CD4-positive, alpha-beta T cell (primary cell): Measurements from ENCODE around the gene UPF1. TPM values are rescaled to one million over a fixed set of nuclear protein-coding genes. Genes with fewer than 3 reads are reported as not detected.

Experiments used
- ATAC-seq: fragments of 200-7000 bp; cut with Tn5 transposase; one replicate; pipeline ENCODE4 v1.10.0; 2022; ENCODE audit warnings: mild to moderate bottlenecking; ENCODE audit not compliant: poor library complexity
- CTCF ChIA-PET: fragments of 350-600 bp; sonication (Branson Sonifier 250); formaldehyde crosslinking; loops from one replicate; lab custom pipeline; 2021; ENCODE audit warnings: antibody characterized with exemption, inconsistent platforms; lab: Charles Lee
- POLR2A ChIA-PET: fragments of 350-600 bp; sonication (Branson Sonifier 250); formaldehyde crosslinking; loops from one replicate; lab custom pipeline; 2021; ENCODE audit warnings: antibody characterized with exemption, inconsistent platforms; lab: Charles Lee
- DNase-seq, 14 experiments: peaks; one replicate each; pipeline ENCODE4 v3.0.0-alpha.2; 2013 to 2020; ENCODE audit warnings: mixed read lengths in 2 of 14
- H3K27ac ChIP-seq, 2 donors: one replicate each; pipeline versions ENCODE4 v1.5.1 to v1.7.0; 2013; ENCODE audit warnings: low read length in 2 of 2, low read depth in 1 of 2, mild to moderate bottlenecking in 1 of 2
- H3K27me3 ChIP-seq, 2 experiments: 1 replicate in 1 of 2; 2 replicates in 1 of 2; pipeline versions ENCODE4 v1.6.1 to v1.7.0; 2013; ENCODE audit warnings: low read length in 2 of 2, control low read depth in 1 of 2, mild to moderate bottlenecking in 1 of 2, moderate library complexity in 1 of 2; ENCODE audit not compliant: insufficient read depth in 2 of 2, control insufficient read depth in 1 of 2
- H3K36me3 ChIP-seq: one replicate; pipeline ENCODE4 v1.6.1; 2013; ENCODE audit warnings: low read length, control low read depth; ENCODE audit not compliant: insufficient read depth
- H3K4me1 ChIP-seq: one replicate; pipeline ENCODE4 v1.6.1; 2013; ENCODE audit warnings: low read length, control low read depth; ENCODE audit not compliant: insufficient read depth
- H3K4me3 ChIP-seq: one replicate; pipeline ENCODE4 v1.5.1; 2013; ENCODE audit warnings: mild to moderate bottlenecking, low read length, moderate library complexity
- H3K9me3 ChIP-seq, 2 experiments: 1 replicate in 1 of 2; 2 replicates in 1 of 2; pipeline versions ENCODE4 v1.6.1 to v1.7.0; 2013; ENCODE audit warnings: low read length in 2 of 2, mild to moderate bottlenecking in 2 of 2, control low read depth in 1 of 2, moderate library complexity in 1 of 2; ENCODE audit not compliant: control insufficient read depth in 1 of 2, insufficient read depth in 1 of 2
- H3K27ac Mint-ChIP-seq: one replicate; pipeline ENCODE4 v1.8.0; 2020; ENCODE audit warnings: mixed read lengths
- H3K27me3 Mint-ChIP-seq: one replicate; pipeline ENCODE4 v1.8.0; 2021; ENCODE audit warnings: mixed read lengths
- H3K36me3 Mint-ChIP-seq: one replicate; pipeline ENCODE4 v1.8.0; 2021; ENCODE audit warnings: low read depth, mixed read lengths
- H3K4me1 Mint-ChIP-seq: one replicate; pipeline ENCODE4 v1.8.0; 2021; ENCODE audit warnings: low read depth, mixed read lengths
- H3K4me3 Mint-ChIP-seq: one replicate; pipeline ENCODE4 v1.8.0; 2020; ENCODE audit warnings: mild to moderate bottlenecking, mixed read lengths
- H3K9me3 Mint-ChIP-seq: one replicate; pipeline ENCODE4 v1.8.0; 2020; ENCODE audit warnings: mixed read lengths
- CTCF ChIP-seq: fragments of 200-600 bp; IDR thresholded peaks from one replicate; pipeline ENCODE4 v1.8.0; 2022; ENCODE audit warnings: antibody characterized with exemption, mild to moderate bottlenecking
- intact Hi-C, 2 experiments: fragments of 100-400 bp; cut with DNase I in 1 of 2; cut with micrococcal nuclease in 1 of 2; formaldehyde crosslinking; loops; one replicate each; pipeline versions ENCODE4 v1.15.1 to v1.9.0; 2023 to 2025; cut with DNase I, micrococcal nuclease
- total RNA-seq, 174 experiments: library from RNA in 2 of 174; stranded (reverse) in 2 of 174; gene quantifications; one replicate each; pipeline ENCODE4 v1.2.3 and lab custom pipeline; 2021 to 2026

Gene UPF1
- total RNA-seq, 2 experiments from 2014 or later: 146 to 150 TPM

GRCh38 chr19:18848878-18849661, 17.3 kb downstream of the UPF1 start:
- no peak overlapping the region for H3K4me3 ChIP-seq
- H3K36me3 ChIP-seq: peaks cover 73% of the 10 kb centered on the region
- ATAC-seq (no peak), DNase-seq (peak in 2 of 14 experiments; percentile 49 to 51)
- POLR2A ChIA-PET: no interaction called here
- no peaks in the 10 kb centered on the region for H3K9me3 ChIP-seq
- peaks cover 43% of the 10 kb centered on the region for H3K4me1 Mint-ChIP-seq
- peak overlapping the region; percentile 24 for H3K27ac Mint-ChIP-seq
- intact Hi-C loops: loop anchor here (5.0 kb wide), 1 partner anchor 382 kb away; no protein-coding TSS in a partner anchor
- H3K4me1 ChIP-seq: peaks cover 54% of the 10 kb centered on the region
- H3K4me3 Mint-ChIP-seq: no peak overlapping the region
- CTCF ChIA-PET: no interaction called here
- no peaks in the 10 kb centered on the region for H3K27me3 Mint-ChIP-seq
- no peaks in the 10 kb centered on the region for H3K27me3 ChIP-seq
- no peak overlapping the region for H3K27ac ChIP-seq
- peaks cover 87% of the 10 kb centered on the region for H3K36me3 Mint-ChIP-seq
- TF ChIP-seq CTCF: no peak
- no peaks in the 10 kb centered on the region for H3K9me3 Mint-ChIP-seq

GRCh38 chr19:18849838-18850400, 18.2 kb downstream of the UPF1 start:
- CTCF ChIA-PET: interaction anchor here (0.6 kb wide), 1 partner anchor 23 kb away, joined by 3 read pairs; no protein-coding TSS in a partner anchor
- Mint-ChIP-seq H3K27me3 (no peaks in the 10 kb centered on the region), H3K4me3 (no peak overlapping the region), H3K27ac (no peak overlapping the region), H3K4me1 (peaks cover 35% of the 10 kb centered on the region), H3K9me3 (no peaks in the 10 kb centered on the region), H3K36me3 (peaks cover 96% of the 10 kb centered on the region)
- H3K4me1 ChIP-seq: peaks cover 45% of the 10 kb centered on the region
- H3K9me3 ChIP-seq: no peaks in the 10 kb centered on the region
- ATAC-seq (no peak), DNase-seq (no peak)
- no peaks in the 10 kb centered on the region for H3K27me3 ChIP-seq
- H3K27ac ChIP-seq: no peak overlapping the region
- no peak for TF ChIP-seq CTCF
- no peak overlapping the region for H3K4me3 ChIP-seq
- intact Hi-C loops: loop anchor here (5.0 kb wide), 1 partner anchor 383 kb away; no protein-coding TSS in a partner anchor
- POLR2A ChIA-PET: no interaction called here
- H3K36me3 ChIP-seq: peaks cover 79% of the 10 kb centered on the region

GRCh38 chr19:18850471-18851375, 19.0 kb downstream of the UPF1 start:
- CTCF ChIA-PET: interaction anchor here (0.6 kb wide), 1 partner anchor 22 kb away, joined by 3 read pairs; no protein-coding TSS in a partner anchor
- ATAC-seq (no peak), DNase-seq (peak in 1 of 14 experiments; percentile 15)
- H3K4me3 ChIP-seq: no peak overlapping the region
- H3K27ac Mint-ChIP-seq: no peak overlapping the region
- peaks cover 27% of the 10 kb centered on the region for H3K4me1 Mint-ChIP-seq
- no peaks in the 10 kb centered on the region for H3K27me3 ChIP-seq
- H3K4me3 Mint-ChIP-seq: no peak overlapping the region
- TF ChIP-seq CTCF: no peak
- peaks cover 37% of the 10 kb centered on the region for H3K4me1 ChIP-seq
- peaks cover 99% of the 10 kb centered on the region for H3K36me3 Mint-ChIP-seq
- POLR2A ChIA-PET: no interaction called here
- H3K9me3 Mint-ChIP-seq: no peaks in the 10 kb centered on the region
- intact Hi-C loops: no loop called here
- no peaks in the 10 kb centered on the region for H3K9me3 ChIP-seq
- no peak overlapping the region for H3K27ac ChIP-seq
- H3K27me3 Mint-ChIP-seq: no peaks in the 10 kb centered on the region
- H3K36me3 ChIP-seq: peaks cover 86% of the 10 kb centered on the region
